D721Med (cell line): ENCODE measurements around the gene LMCD1.

ENCODE experiments used
- DNase-seq: peaks from one replicate; pipeline ENCODE4 v3.0.0; 2011; ENCODE audit warnings: low spot score; ENCODE audit not compliant: insufficient read length
- FAIRE-seq: peaks from 2 replicates; lab custom pipeline; 2011; peaks lifted over from hg19 to GRCh38; lab: Jason Lieb, UNC
- CTCF ChIP-seq: IDR thresholded peaks from 2 replicates; pipeline ENCODE4 v1.5.1; 2012; ENCODE audit warnings: mild to moderate bottlenecking, control low read depth; ENCODE audit not compliant: insufficient read depth; ENCODE audit errors: missing control alignments

LMCD1 gene

DNA sequence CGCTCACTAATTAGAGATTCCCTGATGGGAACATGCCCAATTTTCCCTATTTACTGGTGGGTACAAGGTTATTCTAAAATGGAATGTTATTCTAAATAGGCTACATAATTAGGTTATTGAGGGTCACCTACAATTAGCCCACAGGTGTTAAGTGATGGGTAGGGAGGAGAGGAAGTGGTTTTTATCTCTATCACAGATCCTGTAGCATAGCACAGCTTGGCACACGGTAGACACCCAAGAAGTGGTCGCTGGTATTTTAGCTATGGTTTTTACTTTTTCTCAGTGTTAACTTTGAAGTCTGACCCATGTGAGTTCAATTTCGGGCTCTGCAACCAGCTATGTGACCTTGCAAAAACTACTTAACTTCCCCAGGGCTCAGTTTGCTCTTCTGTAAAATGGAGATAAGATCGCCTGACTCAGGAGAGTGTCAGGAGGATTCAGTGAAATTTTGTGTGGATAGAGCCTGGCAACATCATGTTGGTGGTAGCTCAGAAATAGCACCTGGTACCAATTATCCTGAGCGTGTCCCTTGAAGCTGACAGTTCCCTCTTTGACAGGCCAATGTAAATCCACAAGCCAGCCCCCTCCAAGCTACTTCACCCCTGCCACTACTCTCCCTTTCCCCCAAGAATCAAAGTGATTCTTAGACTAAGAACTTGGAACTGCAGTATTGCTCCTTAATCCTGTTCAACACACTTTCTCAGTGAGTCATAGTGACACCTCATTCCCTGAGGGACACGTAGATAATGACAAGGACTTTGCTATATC lies 8.7 kb upstream of the LMCD1 start:
- no peak for TF ChIP-seq CTCF
- FAIRE-seq: no peak
- no peak for DNase-seq

DNA sequence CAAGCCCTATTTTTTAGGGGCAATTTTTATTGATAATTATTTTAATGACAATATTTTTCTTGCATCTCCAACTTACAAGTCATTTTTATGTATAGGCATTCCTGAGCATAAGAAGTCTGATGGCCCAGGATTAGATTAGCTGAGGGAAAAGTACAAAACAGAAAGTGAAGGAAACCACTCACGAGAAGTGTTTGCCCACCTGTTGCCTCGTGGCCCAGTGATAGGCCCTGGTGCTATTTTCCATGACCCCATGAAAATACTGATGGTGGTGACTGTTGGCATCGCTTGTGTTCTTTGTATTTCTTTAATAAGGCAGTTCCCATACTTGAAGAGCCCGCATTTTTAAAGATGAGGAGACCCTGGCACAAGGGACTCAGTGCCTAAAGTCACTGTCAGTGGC lies 7.9 kb upstream of the LMCD1 start:
- FAIRE-seq: no peak
- no peak for TF ChIP-seq CTCF
- DNase-seq: no peak

DNA sequence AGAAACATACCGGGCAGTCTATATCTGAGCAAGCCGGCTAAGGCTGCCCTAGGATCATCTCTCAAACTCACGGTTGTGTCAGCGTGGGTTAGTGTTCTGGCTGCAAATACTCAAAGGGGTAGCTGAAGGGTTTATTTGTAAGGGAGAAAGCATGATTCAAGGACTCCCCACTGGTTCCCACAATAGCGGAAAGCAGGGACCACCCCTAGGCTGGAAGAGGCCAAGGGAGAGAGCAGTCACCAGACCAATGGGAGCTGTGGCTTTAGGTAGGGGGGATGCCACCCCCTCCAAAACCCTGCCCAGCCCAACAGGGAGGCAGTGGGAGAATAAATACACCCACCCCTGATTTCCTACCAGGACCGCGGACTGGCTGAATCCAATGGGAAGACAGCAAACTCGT lies 7.3 kb upstream of the LMCD1 start:
- no peak for TF ChIP-seq CTCF
- no peak for DNase-seq

DNA sequence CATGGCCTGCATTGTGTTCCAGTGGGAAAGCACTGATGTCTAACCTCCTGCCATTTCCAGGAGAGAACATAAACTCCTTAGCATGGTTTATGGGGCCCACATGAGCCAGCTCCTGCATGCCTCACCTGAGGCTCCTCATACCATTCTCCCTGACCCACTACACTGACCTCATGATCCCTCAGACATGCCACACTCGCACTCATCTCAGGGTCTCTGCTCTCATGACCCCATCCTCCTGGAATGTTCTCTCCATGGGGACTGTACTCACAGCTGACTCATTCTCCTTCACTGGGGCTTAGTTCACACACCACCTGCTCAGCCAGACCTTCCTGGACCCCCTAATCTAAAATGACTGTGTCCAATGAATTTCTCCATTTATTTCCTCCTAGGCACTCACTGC lies 4.0 kb upstream of the LMCD1 start:
- TF ChIP-seq CTCF: no peak
- FAIRE-seq: no peak
- no peak for DNase-seq

More for the DNA sequence above, 7.3 kb upstream of the LMCD1 start:
- FAIRE-seq: no peak

- TF ChIP-seq CTCF: no peak
- DNase-seq (no peak), FAIRE-seq (no peak)
These were observed 2.4 kb upstream of the LMCD1 start for GRCh38 chr3:8499181-8499611.

- no peak for TF ChIP-seq CTCF
- no peak for FAIRE-seq
- no peak for DNase-seq
These were observed 1.2 kb upstream of the LMCD1 start for GRCh38 chr3:8500319-8500988.

GRCh38 chr3:8500989-8501370 lies 643 bp upstream of the LMCD1 start:
- DNase-seq: no peak
- FAIRE-seq: no peak
- no peak for TF ChIP-seq CTCF
